Ishikawa (cell line): ENCODE data around the gene DDTL.

Experiments
- CEBPB ChIP-seq: IDR thresholded peaks from 2 replicates; pipeline ENCODE4 v1.6.1; 2012
- CREB1 ChIP-seq: IDR thresholded peaks from 2 replicates; pipeline ENCODE4 v1.6.1; 2012; ENCODE audit warnings: low read depth
- EP300 ChIP-seq: IDR thresholded peaks from 2 replicates; pipeline ENCODE4 v1.6.1; 2012; ENCODE audit warnings: borderline replicate concordance
- FOXM1 ChIP-seq: IDR thresholded peaks from 2 replicates; pipeline ENCODE4 v1.6.1; 2012; ENCODE audit warnings: low read depth, borderline replicate concordance
- RAD21 ChIP-seq: IDR thresholded peaks from 2 replicates; pipeline ENCODE4 v1.6.1; 2012; ENCODE audit warnings: low read depth
- TCF12 ChIP-seq: IDR thresholded peaks from 2 replicates; pipeline ENCODE4 v1.6.1; 2012; ENCODE audit warnings: low read depth
- ZBTB7A ChIP-seq: IDR thresholded peaks from 2 replicates; pipeline ENCODE4 v1.6.1; 2012; ENCODE audit warnings: low read depth

- no peak for TF ChIP-seq CEBPB
- TF ChIP-seq FOXM1, result no peak
- no peak for TF ChIP-seq TCF12
- no peak for TF ChIP-seq RAD21
- TF ChIP-seq ZBTB7A, result no peak
- no peak for TF ChIP-seq EP300
- TF ChIP-seq CREB1, result no peak
These were observed 34.6 kb downstream of the DDTL start for GRCh38 chr22:24001314-24001713.
